Neural crest cell (in vitro differentiated cells): ENCODE measurements around the gene TET1. TPM values are rescaled to one million over a fixed set of nuclear protein-coding genes. Genes with fewer than 3 reads are reported as not detected.

ENCODE experiments used
- DNase-seq: peaks from one replicate; pipeline ENCODE4 v3.0.0; 2021; ENCODE audit warnings: low read depth, mixed read lengths, low spot score
- H3K27ac Mint-ChIP-seq: one replicate; pipeline ENCODE4 v1.8.0; 2021; ENCODE audit warnings: mild to moderate bottlenecking, mixed read lengths; ENCODE audit not compliant: unreplicated experiment
- H3K27me3 Mint-ChIP-seq: 2 replicates; pipeline ENCODE4 v1.8.0; 2021; ENCODE audit warnings: low read depth, mild to moderate bottlenecking, mixed read lengths
- H3K36me3 Mint-ChIP-seq: 2 replicates; pipeline ENCODE4 v1.8.0; 2021; ENCODE audit warnings: low read depth, mild to moderate bottlenecking, mixed read lengths
- H3K4me1 Mint-ChIP-seq: 2 replicates; pipeline ENCODE4 v1.8.0; 2021; ENCODE audit warnings: mixed read lengths
- H3K4me3 Mint-ChIP-seq: one replicate; pipeline ENCODE4 v1.8.0; 2021; ENCODE audit warnings: mild to moderate bottlenecking, mixed read lengths
- H3K9me3 Mint-ChIP-seq: 2 replicates; pipeline ENCODE4 v1.8.0; 2021; ENCODE audit warnings: mixed read lengths
- total RNA-seq: library from RNA; stranded (reverse); gene quantifications from 2 replicates; pipeline ENCODE4 v1.2.1, GENCODE V29; 2021
- TF ChIP-seq, protein P1 (sequence below): fragments of 200-600 bp; sonication (generic); conservative IDR thresholded peaks from 2 replicates; pipeline ENCODE4 v1.5.0; 2021; ENCODE audit warnings: antibody characterized with exemption, mild to moderate bottlenecking

The TET1 gene
- total RNA-seq, 1 donor from 2014 or later, result 27.7 TPM

DNA sequence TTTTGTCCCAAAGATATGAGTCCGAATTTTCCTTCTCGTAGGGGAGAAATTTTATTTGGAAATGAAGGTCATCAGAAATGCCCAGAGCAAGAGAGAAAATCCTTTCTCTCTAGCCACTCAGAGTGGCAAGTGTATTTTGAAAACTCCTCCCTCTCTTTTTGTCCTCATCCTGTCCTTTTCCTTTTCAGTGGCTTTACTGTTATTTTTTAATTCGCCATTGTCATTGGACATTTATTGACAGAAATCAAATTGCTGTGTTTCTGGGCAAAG is 39.6 kb downstream of the TET1 start:
- H3K27ac Mint-ChIP-seq, result peak overlapping the region; percentile 98
- no peaks in the 10 kb centered on the region for H3K9me3 Mint-ChIP-seq
- TF ChIP-seq, protein P1, sequence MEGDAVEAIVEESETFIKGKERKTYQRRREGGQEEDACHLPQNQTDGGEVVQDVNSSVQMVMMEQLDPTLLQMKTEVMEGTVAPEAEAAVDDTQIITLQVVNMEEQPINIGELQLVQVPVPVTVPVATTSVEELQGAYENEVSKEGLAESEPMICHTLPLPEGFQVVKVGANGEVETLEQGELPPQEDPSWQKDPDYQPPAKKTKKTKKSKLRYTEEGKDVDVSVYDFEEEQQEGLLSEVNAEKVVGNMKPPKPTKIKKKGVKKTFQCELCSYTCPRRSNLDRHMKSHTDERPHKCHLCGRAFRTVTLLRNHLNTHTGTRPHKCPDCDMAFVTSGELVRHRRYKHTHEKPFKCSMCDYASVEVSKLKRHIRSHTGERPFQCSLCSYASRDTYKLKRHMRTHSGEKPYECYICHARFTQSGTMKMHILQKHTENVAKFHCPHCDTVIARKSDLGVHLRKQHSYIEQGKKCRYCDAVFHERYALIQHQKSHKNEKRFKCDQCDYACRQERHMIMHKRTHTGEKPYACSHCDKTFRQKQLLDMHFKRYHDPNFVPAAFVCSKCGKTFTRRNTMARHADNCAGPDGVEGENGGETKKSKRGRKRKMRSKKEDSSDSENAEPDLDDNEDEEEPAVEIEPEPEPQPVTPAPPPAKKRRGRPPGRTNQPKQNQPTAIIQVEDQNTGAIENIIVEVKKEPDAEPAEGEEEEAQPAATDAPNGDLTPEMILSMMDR, result no peak
- no peaks in the 10 kb centered on the region for H3K27me3 Mint-ChIP-seq
- no peak for DNase-seq
- H3K4me3 Mint-ChIP-seq, result peak overlapping the region; percentile 90
- peaks cover 4% of the 10 kb centered on the region for H3K36me3 Mint-ChIP-seq
- peaks cover 38% of the 10 kb centered on the region for H3K4me1 Mint-ChIP-seq

DNA sequence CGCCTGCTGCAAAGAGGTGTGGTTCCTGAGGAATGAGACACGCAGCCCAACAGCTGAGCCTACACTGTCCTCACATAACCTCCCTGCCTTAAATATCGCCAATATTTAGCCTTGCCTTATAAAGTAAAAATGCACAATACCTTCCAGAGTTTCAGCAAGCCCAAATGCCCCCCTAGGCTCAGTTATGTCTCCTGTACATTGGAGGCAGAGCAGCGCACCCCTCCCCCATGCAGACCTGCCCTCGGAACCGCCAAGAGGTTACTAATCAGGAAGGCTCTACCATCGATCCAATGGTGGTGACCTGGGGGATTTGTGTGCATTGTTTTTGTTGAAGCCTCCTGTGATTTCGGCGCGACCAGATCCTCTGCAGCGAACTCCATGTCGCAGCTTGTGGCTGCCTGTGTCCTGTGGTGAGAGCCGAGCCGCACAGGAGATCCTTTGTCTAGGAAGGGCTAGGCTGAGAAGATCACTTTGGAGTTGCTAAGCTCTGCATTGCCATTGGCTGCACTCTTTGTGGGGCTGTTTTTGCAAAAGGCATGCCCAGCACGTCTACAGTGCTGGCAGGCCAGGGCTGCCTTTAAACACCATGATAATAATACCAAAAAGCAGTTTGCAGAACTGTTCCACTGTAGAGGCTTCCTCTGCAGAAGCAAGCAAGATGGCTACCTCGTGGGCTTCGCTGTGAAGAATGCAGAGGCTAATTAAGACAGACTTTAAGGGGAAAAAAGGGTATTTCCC is 40.1 kb downstream of the TET1 start:
- Mint-ChIP-seq H3K27me3 (no peaks in the 10 kb centered on the region), H3K4me1 (peaks cover 38% of the 10 kb centered on the region), H3K36me3 (peaks cover 4% of the 10 kb centered on the region), H3K9me3 (no peaks in the 10 kb centered on the region), H3K4me3 (peak overlapping the region; percentile 90), H3K27ac (peak overlapping the region; percentile 98)
- TF ChIP-seq, protein P1, result no peak
- DNase-seq, result peak; percentile 68

DNA sequence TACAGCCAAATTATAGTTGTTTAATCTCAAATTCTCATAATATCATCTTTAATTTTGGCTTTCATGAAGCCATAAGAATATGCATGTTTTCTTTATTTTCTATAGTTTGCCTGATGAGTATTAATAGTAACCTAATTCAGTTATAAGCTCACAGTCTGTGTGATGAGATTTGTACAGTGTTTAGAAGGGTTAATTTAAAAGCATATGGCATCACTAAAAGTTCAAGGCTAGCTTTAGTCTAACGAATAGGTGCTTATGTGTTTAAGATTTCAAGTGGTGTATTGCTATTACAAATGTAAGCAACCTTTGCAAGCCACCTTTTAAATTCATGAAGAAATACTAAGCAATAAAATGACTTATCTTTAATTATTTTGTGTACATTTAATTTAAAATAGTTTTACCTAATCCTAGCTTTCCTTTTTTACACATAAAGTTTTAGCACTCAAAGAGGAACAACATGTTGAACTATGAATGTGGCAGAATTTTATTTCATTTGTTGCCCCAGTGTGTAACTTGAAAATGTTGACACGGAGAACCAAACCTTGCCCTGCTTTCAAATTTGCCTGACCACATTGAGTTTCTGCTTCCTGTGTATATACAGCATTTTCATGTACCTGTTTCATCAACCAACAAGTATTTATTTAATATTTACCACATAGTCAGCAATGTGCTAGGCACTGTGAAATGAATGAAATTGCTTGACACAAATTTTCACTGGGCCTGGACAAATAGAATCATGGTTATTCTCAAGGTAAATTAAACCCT is 41.5 kb downstream of the TET1 start:
- DNase-seq, result no peak
- Mint-ChIP-seq H3K36me3 (peaks cover 4% of the 10 kb centered on the region), H3K9me3 (no peaks in the 10 kb centered on the region), H3K4me3 (no peak overlapping the region), H3K27ac (no peak overlapping the region), H3K27me3 (no peaks in the 10 kb centered on the region), H3K4me1 (peaks cover 38% of the 10 kb centered on the region)
- TF ChIP-seq, protein P1, result no peak

DNA sequence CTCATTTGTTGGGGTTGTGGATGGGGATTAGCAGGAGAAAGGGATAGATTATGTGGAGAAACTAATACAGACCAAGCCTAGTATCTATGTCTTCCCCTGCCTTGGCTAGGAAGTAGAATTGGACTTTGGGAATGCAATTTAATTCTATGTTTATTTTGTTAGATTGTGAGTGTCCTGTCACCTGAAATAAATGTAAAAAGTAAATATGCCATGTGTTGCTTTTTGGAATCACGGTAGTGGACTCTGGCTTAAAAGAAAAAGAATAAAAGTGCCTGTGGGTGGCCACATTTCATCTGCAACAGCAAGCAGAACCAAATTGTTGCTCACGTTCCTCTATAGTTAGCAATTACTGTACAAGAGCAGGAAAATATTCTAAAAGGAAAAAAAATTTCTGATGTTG is 42.3 kb downstream of the TET1 start:
- TF ChIP-seq, protein P1, result no peak
- no peaks in the 10 kb centered on the region for H3K27me3 Mint-ChIP-seq
- no peaks in the 10 kb centered on the region for H3K9me3 Mint-ChIP-seq
- H3K36me3 Mint-ChIP-seq, result peaks cover 4% of the 10 kb centered on the region
- H3K4me1 Mint-ChIP-seq, result peaks cover 38% of the 10 kb centered on the region
- DNase-seq, result no peak
- no peak overlapping the region for H3K27ac Mint-ChIP-seq
- peak overlapping the region; percentile 16 for H3K4me3 Mint-ChIP-seq

DNA sequence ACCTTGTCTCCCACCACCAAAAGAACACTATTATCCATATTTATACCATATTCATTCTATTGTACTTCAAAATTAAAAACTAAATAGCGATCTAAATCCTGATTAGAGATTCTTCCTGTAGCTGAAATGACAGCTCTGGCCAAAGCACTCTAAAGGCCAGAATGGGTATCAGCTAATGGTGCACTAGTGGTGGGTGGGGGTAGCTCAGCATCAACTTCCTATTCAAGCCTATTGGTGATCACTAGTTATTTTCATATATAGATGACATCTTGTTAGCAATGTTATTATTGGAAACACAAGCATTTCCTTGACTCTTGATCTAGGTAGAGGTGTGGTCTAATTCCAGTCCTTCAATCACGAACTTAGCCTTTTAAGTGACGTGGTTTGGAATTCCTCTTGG is 43.6 kb downstream of the TET1 start:
- Mint-ChIP-seq H3K27me3 (no peaks in the 10 kb centered on the region), H3K4me1 (peaks cover 34% of the 10 kb centered on the region), H3K27ac (no peak overlapping the region), H3K36me3 (peaks cover 4% of the 10 kb centered on the region), H3K9me3 (no peaks in the 10 kb centered on the region), H3K4me3 (no peak overlapping the region)
- TF ChIP-seq, protein P1, result peak; percentile 36
- no peak for DNase-seq
